Measurements from ENCODE around the gene PDZK1IP1. TPM values are rescaled to one million over a fixed set of nuclear protein-coding genes. Genes with fewer than 3 reads are reported as not detected.

PDZK1IP1 gene
- total RNA-seq, 1 donor from 2014 or later: not detected

- H3K9me3 Mint-ChIP-seq (ENCODE audit: unreplicated experiment): peaks cover 15% of the 10 kb centered on the region
- H3K4me3 Mint-ChIP-seq (ENCODE audit: unreplicated experiment): no peak overlapping the region
- H3K4me1 Mint-ChIP-seq (ENCODE audit: low read depth, unreplicated experiment): peaks cover 9% of the 10 kb centered on the region
- H3K36me3 Mint-ChIP-seq (ENCODE audit: unreplicated experiment): no peaks in the 10 kb centered on the region
- no peak for DNase-seq
- no peak overlapping the region for H3K27ac Mint-ChIP-seq (ENCODE audit: unreplicated experiment)
- H3K27me3 Mint-ChIP-seq (ENCODE audit: unreplicated experiment): peaks cover 62% of the 10 kb centered on the region
- TF ChIP-seq, protein P1, sequence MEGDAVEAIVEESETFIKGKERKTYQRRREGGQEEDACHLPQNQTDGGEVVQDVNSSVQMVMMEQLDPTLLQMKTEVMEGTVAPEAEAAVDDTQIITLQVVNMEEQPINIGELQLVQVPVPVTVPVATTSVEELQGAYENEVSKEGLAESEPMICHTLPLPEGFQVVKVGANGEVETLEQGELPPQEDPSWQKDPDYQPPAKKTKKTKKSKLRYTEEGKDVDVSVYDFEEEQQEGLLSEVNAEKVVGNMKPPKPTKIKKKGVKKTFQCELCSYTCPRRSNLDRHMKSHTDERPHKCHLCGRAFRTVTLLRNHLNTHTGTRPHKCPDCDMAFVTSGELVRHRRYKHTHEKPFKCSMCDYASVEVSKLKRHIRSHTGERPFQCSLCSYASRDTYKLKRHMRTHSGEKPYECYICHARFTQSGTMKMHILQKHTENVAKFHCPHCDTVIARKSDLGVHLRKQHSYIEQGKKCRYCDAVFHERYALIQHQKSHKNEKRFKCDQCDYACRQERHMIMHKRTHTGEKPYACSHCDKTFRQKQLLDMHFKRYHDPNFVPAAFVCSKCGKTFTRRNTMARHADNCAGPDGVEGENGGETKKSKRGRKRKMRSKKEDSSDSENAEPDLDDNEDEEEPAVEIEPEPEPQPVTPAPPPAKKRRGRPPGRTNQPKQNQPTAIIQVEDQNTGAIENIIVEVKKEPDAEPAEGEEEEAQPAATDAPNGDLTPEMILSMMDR (IDR thresholded peaks at IDR 0.05; ENCODE audit: partially characterized antibody, unreplicated experiment): no peak
These were observed 39.4 kb upstream of the PDZK1IP1 start for GRCh38 chr1:47229031-47229885.

- Mint-ChIP-seq H3K9me3 (ENCODE audit: unreplicated experiment) (peaks cover 15% of the 10 kb centered on the region), H3K27ac (ENCODE audit: unreplicated experiment) (no peak overlapping the region), H3K4me1 (ENCODE audit: low read depth, unreplicated experiment) (peaks cover 9% of the 10 kb centered on the region), H3K36me3 (ENCODE audit: unreplicated experiment) (no peaks in the 10 kb centered on the region), H3K4me3 (ENCODE audit: unreplicated experiment) (no peak overlapping the region), H3K27me3 (ENCODE audit: unreplicated experiment) (peaks cover 56% of the 10 kb centered on the region)
- TF ChIP-seq, protein P1 (IDR thresholded peaks at IDR 0.05; ENCODE audit: partially characterized antibody, unreplicated experiment): no peak
- DNase-seq: no peak
These were observed 38.8 kb upstream of the PDZK1IP1 start for GRCh38 chr1:47228644-47229030.

DNA sequence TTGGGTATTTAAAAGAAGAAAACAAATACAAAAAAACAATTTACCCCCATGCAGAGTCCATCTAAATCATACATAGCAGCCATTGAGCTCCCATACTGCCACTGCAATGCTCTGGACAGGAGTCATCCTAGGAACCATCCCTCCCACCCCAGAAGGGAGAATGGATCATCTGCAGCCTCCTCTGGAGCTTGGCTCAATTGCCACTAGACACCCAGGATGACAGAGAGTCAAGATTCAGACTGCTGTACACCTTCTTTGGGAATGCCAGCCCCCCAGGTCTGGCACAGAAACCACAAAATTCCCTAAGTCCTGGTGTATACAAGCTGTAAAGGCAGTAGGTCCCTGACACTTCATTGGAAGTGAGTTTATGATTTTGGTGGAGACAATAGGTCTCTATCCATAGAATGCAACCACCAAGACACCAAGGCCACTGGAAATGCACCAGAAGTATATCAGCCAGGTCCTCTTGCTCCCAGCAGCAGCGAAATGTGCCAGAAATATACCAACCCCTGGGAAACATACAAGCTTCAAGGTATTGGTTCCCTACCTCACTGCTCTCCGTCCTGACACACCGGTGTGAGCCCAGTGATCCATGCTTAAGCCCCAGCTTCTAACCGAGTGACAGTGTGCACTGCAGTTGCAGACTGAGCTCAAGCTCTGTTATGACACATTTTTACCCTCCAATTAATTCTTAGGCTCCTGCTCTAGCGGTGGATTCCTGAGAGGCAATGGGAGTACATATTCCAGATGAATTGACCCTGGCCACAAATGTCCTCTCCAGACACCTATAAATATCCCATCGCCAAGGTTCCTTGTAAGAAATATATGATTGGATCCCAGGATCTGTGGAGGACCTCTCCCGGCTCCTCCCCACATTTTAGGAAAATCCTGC, 37.8 kb upstream of the PDZK1IP1 start:
- Mint-ChIP-seq H3K4me3 (ENCODE audit: unreplicated experiment) (no peak overlapping the region), H3K36me3 (ENCODE audit: unreplicated experiment) (no peaks in the 10 kb centered on the region), H3K9me3 (ENCODE audit: unreplicated experiment) (peaks cover 11% of the 10 kb centered on the region), H3K27ac (ENCODE audit: unreplicated experiment) (no peak overlapping the region), H3K4me1 (ENCODE audit: low read depth, unreplicated experiment) (peaks cover 9% of the 10 kb centered on the region), H3K27me3 (ENCODE audit: unreplicated experiment) (peaks cover 45% of the 10 kb centered on the region)
- DNase-seq: no peak
- TF ChIP-seq, protein P1 (IDR thresholded peaks at IDR 0.05; ENCODE audit: partially characterized antibody, unreplicated experiment): no peak

DNA sequence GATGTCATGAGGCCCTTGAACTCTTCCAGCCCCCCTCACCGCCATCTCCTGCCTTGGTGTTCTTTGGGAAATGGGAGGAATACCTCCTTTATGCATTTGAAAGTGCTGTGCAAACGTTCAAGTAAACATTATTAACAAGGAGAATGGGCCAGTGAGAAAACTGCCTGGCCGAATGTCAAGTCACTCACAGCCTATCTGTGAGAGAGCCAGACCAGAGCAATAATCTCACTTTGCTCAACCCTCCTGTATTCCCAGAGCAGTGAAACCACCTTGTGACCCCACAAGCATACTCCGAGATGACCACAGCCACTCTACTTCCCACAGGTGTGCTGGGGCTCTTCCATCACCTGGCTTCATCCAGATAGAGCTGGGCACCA, 37.0 kb upstream of the PDZK1IP1 start:
- no peak for DNase-seq
- H3K36me3 Mint-ChIP-seq (ENCODE audit: unreplicated experiment): no peaks in the 10 kb centered on the region

More for the DNA sequence above, 37.0 kb upstream of the PDZK1IP1 start:
- Mint-ChIP-seq H3K9me3 (ENCODE audit: unreplicated experiment) (peaks cover 9% of the 10 kb centered on the region), H3K27ac (ENCODE audit: unreplicated experiment) (no peak overlapping the region), H3K4me1 (ENCODE audit: low read depth, unreplicated experiment) (peaks cover 9% of the 10 kb centered on the region), H3K27me3 (ENCODE audit: unreplicated experiment) (peaks cover 42% of the 10 kb centered on the region), H3K4me3 (ENCODE audit: unreplicated experiment) (peak overlapping the region; percentile 15)
- TF ChIP-seq, protein P1 (IDR thresholded peaks at IDR 0.05; ENCODE audit: partially characterized antibody, unreplicated experiment): no peak

Data from glutamatergic neuron (in vitro differentiated cells).